GM12865 (cell line): ENCODE data around the gene RPL37.
"Not testable (repeated sequence)": the region's sequence is repeated elsewhere in the genome, so short reads cannot be mapped to it uniquely, and the experiment has no call there.

Experiments
- DNase-seq: peaks from one replicate; pipeline ENCODE4 v3.0.0; 2010; ENCODE audit warnings: low read depth
- H3K4me3 ChIP-seq: 2 replicates; pipeline ENCODE4 v1.5.1; 2011; ENCODE audit warnings: mild to moderate bottlenecking, low read depth, low read length, control low read depth
- CTCF ChIP-seq: IDR thresholded peaks from 2 replicates; pipeline ENCODE4 v1.5.1; 2011; ENCODE audit warnings: low read length, control low read depth, low read depth, inconsistent platforms; ENCODE audit not compliant: insufficient read depth; ENCODE audit errors: missing control alignments

The RPL37 gene

GRCh38 chr5:40791715-40792139 is 43.3 kb downstream of the RPL37 start:
- no peak overlapping the region for H3K4me3 ChIP-seq
- TF ChIP-seq CTCF: no peak
- no peak for DNase-seq

GRCh38 chr5:40790947-40791593 is 44.0 kb downstream of the RPL37 start:
- TF ChIP-seq CTCF: no peak
- H3K4me3 ChIP-seq: no peak overlapping the region
- DNase-seq: no peak

GRCh38 chr5:40788941-40789340 is 46.1 kb downstream of the RPL37 start:
- not testable (repeated sequence) for DNase-seq, H3K4me3 ChIP-seq

GRCh38 chr5:40787986-40788385 is 47.0 kb downstream of the RPL37 start:
- no peak for DNase-seq
- TF ChIP-seq CTCF: no peak
- no peak overlapping the region for H3K4me3 ChIP-seq

- not testable (repeated sequence) for H3K4me3 ChIP-seq, DNase-seq
These were observed 48.4 kb downstream of the RPL37 start for GRCh38 chr5:40786664-40787063.

- no peak overlapping the region for H3K4me3 ChIP-seq
- no peak for DNase-seq
- no peak for TF ChIP-seq CTCF
These were observed 50.1 kb downstream of the RPL37 start for GRCh38 chr5:40784916-40785315.

- no peak overlapping the region for H3K4me3 ChIP-seq
- no peak for TF ChIP-seq CTCF
- no peak for DNase-seq
These were observed 50.9 kb downstream of the RPL37 start for GRCh38 chr5:40784027-40784653.

GRCh38 chr5:40781843-40782409 is 53.1 kb downstream of the RPL37 start:
- no peak overlapping the region for H3K4me3 ChIP-seq
- TF ChIP-seq CTCF: no peak
- no peak for DNase-seq
